SW 1271 (cell line): Measurements from ENCODE around the gene SLC66A1.
"Not testable (repeated sequence)": the region's sequence is repeated elsewhere in the genome, so short reads cannot be mapped to it uniquely, and the experiment has no call there.

Source experiments
- DNase-seq, 2 experiments: peaks; one replicate each; lab custom pipeline; 2025; lab: John Stamatoyannopoulos, UW

The SLC66A1 gene, protein sequence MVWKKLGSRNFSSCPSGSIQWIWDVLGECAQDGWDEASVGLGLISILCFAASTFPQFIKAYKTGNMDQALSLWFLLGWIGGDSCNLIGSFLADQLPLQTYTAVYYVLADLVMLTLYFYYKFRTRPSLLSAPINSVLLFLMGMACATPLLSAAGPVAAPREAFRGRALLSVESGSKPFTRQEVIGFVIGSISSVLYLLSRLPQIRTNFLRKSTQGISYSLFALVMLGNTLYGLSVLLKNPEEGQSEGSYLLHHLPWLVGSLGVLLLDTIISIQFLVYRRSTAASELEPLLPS

DNA sequence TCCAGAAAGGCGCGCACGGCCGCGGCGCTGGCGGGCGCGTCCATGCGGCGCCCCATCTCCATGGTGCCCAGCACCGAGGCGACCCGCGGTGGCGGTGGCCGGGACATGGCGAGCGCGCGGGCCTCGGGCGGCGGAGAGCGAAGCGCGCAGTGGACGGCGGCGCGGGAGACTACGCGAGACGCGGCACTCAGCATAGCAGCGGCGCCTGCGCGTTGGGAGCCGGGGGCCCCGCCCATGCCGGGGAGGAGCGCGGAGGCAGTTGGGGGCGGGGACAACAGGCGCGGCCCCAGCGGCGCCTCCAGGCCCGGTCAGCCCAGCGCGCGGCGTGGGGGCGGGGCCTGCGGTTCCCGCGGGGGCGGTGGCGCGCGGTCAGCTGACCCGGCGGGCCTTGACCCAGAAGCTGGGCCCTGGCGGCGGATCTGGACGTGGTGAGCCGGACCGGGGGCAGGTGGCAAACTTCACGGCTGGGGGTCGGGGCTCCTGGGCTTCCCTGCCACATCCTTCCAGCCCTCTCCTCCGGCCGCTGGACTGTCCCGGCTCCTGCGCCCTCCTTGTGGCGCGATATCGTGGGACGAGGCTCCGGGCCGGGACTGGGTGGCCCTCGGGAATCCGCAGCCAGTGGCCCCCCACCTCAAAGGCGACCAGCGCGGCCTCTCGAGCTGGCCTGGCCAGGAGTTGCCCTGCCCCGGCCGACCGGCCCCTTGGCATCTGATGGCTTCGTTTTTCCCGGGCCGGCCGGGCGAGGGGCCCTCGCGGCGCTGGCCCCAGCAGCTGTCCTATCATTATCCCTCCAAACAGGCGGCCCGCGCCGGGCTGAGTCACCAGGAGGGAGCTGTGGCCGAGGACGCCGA is at the start of gene SLC66A1, which contains the start of gene AKR7A2:
Gene SLC66A1 (plus strand): TSS at position 396 of the 851 bp plus-strand sequence. CDS start 5,352 bp downstream, outside the sequence.
Gene AKR7A2 (minus strand): TSS at position 214 of the 851 bp plus-strand sequence. CDS start 20 bp downstream, at position 194.
- peak; percentile 70 to 76 for DNase-seq

DNA sequence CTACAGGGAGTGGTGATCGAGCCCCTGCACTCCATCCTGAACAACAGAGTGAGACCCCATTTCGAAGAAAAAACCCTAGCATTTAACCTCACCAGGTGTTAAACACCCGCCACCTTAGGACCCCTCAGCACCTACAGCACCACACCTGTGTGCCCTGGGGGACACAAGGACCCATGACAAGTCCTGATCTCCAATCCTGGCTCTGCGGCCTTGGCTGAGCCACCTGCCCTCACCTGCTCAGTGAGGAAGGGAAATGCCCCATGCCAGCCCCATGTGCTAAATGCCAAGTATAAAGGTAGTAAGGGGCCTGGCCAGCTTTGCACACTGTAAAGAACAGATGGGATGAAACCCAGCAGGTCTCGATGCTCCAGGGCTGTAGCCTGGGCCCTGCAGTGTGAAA is 49.4 kb upstream of the SLC66A1 start:
- no peak for DNase-seq

DNA sequence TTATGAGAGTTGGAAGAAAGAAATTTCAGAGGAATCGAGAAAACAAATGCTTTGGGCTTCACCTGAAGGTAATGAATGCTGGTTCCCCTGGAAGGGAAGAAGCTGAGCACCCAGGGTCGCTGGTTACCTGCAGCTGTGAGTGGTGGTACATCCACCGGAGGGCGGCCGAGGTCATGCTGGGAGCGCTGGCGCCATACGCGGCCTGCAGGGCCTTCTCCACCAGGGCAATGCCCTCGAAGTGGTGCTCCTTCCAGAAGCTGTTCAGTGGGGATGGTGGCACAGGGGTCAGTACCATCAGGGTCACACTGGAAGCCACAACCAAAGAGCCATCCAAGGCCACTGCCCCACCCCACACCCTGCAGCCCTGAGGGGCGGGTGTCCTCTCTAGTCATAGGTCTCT is 43.7 kb upstream of the SLC66A1 start:
- DNase-seq: no peak

DNA sequence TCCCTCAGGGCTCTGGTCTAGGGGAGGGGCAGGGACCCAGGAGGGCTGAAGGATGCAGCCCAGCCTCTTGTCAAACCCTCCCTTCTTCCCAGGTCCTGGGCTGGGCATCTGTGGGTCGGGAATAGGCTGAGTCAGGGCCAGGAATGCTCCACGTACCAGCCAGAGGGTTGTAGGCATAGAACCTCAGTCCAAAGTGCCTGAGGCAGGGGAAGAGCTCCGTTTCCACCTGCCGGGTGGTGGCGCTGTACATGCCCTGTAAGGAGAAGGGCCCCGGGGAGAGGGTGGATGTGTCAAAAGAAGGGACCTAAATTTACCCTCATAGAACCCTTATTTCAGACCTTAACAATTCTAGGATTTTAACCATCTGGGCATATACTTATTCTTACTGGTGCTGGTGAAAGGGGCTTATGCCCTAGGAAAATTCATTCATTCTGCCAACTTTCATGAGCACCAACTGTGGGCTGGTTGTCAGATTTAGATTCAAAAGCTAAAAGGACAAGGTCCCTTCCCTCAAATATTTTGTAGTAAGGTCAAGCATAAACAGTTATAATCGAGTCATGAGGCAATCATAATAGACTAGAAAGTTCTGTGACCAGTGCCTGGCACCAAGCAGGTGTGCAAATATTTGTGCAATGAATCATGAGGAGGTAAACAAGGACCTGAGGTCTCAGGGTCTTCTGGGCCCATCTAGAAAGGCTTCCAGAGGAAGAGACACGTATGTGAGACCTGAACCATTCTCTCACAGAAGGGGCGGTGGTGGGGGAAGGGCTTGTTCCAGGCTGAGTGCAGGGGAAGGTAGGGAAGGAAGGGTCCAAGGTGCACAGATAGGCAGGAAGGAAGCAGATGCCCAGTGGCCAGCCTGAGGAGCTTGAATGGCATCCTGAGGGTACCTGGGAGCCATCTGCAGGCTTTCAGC is 42.4 kb upstream of the SLC66A1 start:
- not testable (repeated sequence) for DNase-seq

DNA sequence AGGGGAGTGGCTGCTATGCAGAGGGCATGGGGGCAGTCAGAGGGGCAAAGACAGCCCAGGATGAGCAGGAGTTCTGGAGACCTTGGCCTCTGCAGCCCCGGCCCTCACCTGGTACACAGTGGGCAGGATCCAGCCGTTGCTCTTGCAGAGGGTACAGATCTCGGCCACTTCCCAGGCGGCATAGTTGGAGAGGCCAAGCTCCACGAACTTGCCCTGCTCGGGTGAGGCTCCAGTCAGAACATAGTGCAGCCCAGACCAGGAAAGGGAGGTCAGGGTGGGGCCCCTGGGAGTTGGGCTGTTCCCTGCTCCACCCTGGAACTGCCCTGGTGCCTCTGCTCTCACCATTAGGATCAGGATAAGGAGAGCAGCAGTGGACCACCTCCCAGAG is 41.8 kb upstream of the SLC66A1 start:
- DNase-seq: not testable (repeated sequence)

DNA sequence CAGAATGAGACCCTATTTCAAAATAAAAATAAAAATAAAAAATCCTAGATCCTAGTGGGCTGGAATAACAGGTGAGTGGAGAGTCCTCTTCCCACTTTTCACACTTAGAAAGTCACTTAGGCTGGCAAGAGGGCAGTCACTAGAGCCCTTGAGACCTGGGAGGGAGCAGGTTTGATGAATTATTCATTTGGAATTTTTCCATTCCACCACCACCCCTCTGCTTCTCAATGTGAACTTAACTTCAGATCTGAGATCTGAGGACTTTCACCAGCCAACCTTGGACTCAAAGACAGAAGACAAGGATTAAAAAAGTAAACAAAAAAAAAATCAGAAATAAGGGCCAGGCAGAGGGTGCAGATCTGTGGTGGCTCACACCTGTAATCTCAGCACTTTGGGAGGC is 40.1 kb upstream of the SLC66A1 start:
- DNase-seq: no peak

DNA sequence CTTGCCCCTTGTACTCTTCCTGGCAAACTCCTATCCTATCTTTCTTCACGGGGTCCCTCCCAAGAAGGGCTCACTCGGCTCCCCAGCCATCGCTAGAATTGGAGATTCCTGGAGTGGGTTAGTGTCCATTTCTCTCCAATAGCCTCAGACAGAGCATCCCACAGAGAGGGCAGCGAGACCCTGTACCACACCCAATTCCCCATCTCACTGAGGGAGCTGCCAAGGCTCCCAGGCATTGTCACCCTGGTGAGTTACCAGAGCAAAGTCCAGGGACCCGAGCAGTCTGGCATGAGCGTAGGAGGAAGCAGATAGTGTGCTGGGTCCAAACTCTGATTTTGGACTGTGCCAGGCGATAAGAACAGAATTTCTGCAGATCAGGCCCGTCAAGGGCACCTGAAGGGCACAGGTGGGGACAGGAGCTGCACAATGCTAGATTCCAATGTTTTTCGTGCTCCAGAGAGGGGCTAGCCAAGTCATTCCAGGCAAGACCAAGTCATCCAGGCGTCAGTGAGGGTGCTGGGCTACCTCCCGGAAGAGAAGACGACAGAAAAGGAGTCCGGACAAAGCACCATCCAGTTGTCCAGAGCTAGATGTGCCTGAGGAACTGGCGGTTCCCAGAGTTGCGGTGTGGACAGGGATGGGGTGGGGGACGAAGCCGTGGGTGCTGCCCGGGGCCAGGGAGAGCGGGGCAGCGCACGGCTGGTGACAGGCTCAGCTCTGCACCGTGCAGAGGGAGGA is 38.9 kb upstream of the SLC66A1 start:
- no peak for DNase-seq

DNA sequence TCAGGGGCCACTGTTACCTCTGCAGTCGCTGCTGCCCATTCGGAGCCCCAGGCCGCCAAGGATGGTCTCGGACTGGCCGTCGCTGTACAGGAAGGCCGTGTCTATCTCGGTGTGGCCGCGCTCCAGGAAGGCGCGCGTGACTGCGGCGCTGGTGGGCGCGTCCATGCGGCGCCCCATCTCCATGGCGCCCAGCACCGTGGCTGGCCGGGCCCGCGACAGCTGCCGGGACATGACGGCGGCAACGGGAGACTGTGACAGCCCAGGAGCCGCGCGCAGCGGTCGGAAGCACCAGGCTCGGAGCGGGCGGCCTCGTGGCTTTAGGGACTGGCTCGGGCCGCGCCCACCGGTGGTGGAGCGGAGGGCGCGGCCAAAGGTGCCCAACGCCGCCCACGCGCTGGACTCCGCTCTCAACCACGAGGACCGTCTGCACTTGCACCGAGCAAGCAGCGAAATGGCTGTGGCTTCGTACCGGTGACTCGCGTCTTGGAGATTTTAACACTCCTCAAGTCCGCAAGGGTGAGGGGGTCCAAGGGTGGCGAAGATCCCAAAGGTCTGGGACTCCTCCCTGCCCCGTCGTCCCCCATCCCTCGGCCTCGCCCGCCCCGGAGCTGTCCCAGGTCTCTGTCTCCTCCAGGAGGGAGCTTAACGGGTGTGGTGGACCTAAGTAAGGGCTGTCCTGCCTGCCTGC is 38.1 kb upstream of the SLC66A1 start:
- DNase-seq: not testable (repeated sequence)

DNA sequence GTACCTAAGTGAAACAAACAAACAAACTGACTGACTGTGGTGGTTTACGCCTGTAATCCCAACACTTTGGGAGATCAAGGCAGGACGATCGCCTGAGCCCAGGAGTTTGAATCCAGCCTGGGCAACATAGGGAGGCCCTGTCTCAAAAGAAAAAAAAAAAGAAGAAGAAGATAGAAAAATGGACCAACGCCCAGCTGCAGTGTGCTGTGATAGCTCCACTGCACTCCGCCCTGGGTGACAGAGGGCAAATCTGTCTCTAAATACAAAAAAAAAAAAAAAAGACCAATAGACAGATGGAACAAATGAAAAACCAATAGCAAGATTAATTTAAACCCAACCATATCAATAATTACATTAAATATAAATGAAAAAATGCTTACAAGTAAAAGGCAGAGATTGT is 37.5 kb upstream of the SLC66A1 start:
- no peak for DNase-seq

DNA sequence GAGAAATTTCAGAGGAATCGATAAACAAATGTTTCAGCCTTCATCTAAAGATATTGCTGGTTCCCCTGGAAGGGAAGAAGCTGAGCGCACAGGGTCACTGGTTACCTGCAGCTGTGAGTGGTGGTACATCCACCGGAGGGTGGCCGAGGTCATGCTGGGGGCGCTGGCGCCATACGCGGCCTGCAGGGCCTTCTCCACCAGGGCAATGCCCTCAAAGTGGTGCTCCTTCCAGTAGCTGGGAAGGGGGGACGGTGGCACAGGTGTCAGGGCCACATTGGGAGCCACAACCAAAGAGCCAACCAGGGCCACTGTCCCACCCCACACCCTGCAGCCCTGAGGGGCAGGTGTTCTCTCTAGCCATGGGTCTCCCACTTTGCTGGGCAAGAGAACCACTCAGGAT is 28.2 kb upstream of the SLC66A1 start:
- no peak for DNase-seq

DNA sequence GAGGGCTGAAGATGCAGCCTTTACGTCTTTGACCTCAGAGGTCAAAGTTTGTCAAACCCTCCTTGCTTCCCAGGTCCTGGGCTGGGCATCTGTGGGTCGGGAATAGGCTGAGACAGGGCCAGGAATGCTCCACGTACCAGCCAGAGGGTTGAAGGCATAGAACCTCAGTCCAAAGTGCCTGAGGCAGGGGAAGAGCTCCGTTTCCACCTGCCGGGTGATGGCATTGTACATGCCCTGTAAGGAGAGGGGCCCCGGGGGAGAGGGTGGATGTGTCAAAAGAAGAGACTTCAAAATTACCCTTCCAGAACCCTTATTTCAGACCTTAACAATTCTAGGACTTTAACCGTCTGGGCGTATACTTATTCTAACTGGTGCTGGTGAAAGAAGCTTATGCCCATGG is 27.2 kb upstream of the SLC66A1 start:
- DNase-seq: no peak

DNA sequence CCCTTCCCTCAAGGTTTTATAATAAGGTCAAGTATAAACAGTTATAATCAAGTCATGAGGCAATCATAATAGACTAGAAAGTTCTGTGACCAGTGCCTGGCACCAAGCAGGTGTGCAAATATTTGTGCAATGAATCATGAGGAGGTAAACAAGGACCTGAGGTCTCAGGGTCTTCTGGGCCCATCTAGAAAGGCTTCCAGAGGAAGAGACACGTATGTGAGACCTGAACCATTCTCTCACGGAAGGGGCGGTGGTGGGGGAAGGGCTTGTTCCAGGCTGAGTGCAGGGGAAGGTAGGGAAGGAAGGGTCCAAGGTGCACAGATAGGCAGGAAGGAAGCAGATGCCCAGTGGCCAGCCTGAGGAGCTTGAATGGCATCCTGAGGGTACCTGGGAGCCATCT is 26.8 kb upstream of the SLC66A1 start:
- DNase-seq: not testable (repeated sequence)

DNA sequence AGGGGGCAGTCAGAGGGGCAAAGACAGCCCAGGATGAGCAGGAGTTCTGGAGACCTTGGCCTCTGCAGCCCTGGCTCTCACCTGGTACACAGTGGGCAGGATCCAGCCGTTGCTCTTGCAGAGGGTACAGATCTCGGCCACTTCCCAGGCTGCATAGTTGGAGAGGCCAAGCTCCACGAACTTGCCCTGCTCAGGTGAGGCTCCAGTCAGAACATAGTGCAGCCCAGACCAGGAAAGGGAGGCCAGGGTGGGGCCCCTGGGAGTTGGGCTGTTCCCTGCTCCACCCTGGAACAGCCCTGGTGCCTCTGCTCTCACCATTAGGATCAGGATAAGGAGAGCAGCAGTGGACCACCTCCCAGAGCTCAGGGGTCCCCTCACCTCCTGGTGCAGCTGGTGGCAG is 26.3 kb upstream of the SLC66A1 start:
- not testable (repeated sequence) for DNase-seq

DNA sequence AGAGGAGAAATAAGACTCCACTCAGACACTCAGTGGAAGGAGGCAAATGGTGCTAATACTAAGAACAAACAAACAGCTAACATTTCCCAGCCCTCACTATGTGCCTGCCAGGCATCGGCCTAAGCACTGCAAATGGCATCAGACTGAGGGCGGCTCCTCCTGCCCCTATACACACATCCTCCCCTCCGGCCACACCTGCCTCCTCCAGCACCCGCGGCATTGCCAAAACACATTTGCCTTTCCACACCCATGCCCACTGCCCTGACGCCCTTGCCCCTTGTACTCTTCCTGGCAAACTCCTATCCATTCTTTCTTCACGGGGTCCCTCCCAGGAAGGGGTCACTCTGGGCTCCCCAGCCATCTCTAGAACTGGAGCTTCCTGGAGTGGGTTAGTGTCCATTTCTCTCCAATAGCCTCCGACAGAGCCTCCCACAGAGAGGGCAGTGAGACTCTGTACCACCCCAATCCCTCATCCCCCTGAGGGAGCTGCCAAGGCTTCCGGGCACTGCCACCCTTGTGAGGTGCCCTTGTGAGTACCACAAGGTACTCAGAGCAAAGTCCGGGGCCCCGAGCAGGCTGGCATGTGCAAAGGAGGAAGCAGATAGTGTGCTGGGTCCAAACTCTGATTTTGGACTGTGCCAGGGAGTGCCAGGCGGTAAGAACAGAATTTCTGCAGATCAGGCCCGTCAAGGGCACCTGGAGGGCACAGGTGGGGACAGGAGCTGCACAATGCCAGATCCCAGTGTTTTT is 24.5 kb upstream of the SLC66A1 start:
- DNase-seq: no peak

DNA sequence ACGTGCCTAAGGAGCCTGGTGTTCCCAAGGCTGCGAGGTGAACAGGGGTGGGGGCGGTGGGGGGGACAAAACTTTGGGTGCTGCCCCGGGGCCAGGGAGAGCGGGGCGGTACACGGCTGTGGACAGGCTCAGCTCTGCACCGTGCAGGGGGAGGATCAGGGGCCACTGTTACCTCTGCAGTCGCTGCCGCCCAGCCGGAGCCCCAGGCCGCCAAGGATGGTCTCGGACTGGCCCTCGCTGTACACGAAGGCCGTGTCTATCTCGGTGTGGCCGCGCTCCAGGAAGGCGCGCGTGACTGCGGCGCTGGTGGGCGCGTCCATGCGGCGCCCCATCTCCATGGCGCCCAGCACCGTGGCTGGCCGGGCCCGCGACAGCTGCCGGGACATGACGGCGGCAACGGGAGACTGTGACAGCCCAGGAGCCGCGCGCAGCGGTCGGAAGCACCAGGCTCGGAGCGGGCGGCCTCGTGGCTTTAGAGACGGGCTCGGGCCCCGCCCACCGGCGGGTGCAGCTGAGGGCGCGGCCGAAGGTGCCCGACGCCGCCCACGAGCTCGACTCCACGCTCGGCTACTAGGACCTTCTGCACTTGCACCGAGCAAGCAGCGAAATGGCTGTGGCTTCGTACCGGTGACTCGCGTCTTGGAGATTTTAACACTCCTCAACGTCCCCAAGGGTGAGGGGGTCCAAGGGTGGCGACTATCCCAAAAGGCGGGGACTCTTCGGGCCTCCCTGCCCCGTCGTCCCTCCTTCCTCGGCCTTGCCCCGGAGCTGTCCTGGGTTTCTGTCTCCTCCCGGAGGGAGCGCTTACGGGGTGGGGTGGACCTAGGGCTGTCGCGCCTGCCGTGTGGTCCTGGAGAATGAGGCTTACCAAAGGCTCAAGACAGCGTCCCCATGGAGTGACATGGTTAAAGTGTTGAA is 23.5 kb upstream of the SLC66A1 start, which contains the start of gene AKR7A3:
Gene AKR7A3 (minus strand): TSS at position 447 of the 918 bp plus-strand sequence. CDS start 61 bp downstream, at position 386.
- not testable (repeated sequence) for DNase-seq

DNA sequence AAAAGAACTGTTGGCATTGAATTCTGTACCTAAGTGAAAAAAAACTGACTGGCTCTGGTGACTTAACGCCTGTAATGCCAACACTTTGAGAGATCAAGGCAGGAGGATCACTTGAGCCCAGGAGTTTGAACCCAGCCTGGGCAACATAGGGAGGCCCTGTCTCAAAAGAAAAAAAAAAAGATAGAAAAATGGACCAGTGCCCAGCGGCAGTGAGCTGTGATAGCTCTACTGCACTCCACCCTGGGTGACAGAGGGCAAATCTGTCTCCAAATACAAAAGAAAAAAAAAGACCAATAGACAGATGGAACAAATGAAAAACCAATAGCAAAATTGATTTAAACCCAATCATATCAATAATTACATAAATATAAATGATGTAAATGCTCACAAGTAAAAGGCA is 22.9 kb upstream of the SLC66A1 start:
- DNase-seq: no peak

DNA sequence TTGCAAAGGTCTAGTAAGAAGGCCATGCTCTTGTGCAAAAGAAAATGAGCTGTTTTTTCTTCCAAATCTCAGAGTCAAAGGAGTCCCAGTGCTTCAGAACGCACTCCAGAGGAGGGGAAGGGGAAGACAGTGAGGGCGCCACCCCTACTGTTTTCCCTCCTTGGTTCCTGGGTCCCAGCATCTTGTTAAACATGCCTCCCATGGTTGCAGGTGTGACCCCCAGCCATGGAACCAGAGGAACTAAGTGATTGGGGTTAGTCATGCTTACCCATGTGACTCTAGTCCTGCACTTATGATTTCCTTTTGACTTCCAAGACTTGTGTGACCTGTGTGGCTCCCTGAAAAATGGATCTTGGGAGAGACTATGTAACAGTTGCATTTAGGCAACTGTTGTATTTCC is 17.5 kb upstream of the SLC66A1 start:
- no peak for DNase-seq

DNA sequence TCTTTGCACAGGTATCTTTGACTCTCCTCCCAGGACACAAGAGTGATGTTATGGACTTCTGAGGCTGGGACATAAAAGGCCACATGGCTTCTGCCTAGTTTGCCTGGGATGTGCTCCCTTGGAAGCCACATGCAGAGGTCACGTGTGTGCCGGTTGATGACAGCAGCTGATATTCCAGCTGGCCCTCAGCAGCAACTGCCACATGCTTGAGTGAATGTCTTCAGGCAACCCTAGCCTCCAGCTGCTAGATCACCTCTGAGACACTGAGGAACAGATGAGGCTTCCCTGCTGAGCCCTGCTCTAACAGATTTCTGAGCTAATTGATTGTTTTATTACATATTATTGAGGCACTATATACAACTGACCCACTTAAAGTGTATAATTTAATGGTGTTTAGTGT is 11.9 kb upstream of the SLC66A1 start:
- no peak for DNase-seq

DNA sequence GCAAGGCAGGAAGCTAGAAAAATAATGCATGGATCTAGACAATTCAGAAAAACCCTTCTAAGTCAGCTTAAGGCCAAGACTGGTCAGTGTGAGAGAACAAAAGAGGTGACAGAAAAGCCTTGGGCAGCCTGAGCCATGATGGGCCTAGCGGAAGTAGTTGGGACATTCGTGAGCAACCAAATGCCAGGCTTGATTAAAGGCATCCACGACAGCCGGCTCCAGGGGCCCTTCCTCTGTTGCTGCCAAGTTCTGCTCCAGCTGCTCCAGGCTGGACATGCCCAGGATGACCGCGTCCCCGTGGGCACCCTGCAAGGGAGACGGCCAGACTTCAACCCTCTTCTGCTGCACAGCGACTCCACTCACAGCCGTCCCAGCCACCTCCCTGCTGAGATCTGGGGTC is 8.0 kb upstream of the SLC66A1 start:
- not testable (repeated sequence) for DNase-seq
